NCI-H1436 treated with DMSO at 0.1 percent for 48 hours (cell line): ENCODE data around the gene ACOT9.
"Not testable (repeated sequence)": the region's sequence is repeated elsewhere in the genome, so short reads cannot be mapped to it uniquely, and the experiment has no call there.

ENCODE experiments used
- DNase-seq: peaks from one replicate; lab custom pipeline; 2025; lab: John Stamatoyannopoulos, UW

Gene ACOT9, protein sequence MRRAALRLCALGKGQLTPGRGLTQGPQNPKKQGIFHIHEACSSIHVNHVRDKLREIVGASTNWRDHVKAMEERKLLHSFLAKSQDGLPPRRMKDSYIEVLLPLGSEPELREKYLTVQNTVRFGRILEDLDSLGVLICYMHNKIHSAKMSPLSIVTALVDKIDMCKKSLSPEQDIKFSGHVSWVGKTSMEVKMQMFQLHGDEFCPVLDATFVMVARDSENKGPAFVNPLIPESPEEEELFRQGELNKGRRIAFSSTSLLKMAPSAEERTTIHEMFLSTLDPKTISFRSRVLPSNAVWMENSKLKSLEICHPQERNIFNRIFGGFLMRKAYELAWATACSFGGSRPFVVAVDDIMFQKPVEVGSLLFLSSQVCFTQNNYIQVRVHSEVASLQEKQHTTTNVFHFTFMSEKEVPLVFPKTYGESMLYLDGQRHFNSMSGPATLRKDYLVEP

GRCh38 chrX:23742697-23743622 lies at the start of gene ACOT9:
Gene ACOT9 (minus strand): TSS chrX:23743276. CDS start chrX:23743144, 132 bp downstream.
- no peak for DNase-seq

DNA sequence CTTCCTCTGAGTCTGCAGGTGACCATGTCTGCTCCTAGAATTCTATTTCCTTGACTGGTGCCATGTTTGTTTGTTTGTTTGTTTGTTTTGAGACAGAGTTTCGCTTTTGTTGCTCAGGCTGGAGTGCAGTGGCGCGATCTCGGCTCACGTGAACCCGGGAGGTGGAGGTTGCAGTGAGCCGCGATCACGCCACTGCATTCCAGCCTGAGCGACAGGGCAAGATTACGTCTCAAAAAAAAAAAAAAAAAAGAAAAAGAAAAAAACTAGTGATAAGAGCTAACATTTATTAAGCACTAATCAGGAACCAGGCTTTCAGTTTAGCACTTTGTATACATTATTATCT lies 47.0 kb upstream of the ACOT9 start:
- no peak for DNase-seq

DNA sequence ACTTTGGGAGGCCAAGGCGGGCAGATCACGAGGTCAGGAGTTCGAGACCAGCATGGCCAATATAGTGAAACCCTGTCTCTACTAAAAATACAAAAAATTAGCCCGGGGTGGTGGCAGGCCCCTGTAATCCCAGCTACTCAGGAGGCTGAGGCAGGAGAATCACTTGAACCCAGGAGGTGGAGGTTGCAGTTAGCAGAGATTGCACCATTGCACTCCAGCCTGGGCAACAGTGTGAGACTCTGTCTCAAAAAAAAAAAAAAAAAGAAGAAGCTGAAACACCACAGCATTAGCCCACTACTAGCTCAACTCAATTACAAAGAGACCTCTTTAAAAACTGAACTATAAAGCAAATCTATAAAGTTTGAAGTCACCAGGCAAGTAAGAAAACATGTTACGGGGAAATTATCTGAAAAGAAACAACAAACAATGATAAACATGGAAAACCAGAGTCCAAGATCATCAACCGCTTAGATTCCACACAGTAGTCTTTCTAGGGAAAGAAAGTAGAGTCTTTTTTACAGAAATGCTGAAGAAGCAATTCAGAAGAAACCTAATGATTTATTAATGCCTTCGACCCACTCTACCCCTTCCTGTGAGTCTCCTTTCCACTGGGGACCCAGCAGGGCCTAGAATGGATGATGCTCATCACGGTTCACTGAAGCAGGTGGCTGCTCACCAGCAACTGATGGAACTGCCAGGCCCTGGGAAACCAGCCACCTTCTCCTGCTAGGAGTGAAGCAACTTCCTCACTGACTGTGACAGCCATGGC lies 46.5 kb upstream of the ACOT9 start:
- DNase-seq = no peak

DNA sequence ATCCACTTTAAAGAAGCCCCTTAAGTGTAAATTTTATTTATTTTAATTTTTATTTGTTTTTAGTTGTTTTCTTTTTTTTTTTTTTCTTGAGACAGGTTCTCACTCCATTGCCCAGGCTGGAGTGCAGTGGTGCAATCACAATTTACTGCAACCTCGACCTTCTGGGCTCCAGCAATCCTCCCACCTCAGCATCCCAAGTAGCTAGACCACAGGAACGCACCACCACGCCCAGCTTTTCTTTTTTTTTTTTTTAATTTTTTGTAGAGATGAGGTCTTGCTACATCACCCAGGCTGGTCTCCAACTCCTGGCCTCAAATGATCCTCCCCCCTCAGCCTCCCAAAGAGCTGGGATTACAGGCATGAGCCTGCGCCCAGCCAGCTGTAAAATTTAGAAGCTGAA lies 45.9 kb upstream of the ACOT9 start:
- DNase-seq = no peak

DNA sequence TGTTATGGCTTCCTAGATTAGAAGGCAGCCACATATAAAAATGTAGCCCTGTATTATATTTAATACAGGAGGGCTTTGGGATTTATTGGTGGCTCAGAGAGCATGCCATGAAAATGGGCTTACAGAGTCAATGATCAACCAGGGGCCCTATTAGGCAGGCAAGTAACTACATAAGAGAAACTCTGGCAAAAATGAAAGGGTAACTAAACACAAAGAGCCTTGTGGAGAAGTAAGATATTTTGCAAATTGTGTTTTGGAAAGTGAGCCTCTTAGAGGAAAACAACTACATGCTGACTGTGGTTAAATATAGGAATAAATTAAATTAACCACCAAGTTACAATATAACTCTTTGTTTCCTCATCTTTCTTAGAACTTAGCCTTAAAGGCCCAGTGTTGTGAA lies 45.4 kb upstream of the ACOT9 start:
- no peak for DNase-seq

DNA sequence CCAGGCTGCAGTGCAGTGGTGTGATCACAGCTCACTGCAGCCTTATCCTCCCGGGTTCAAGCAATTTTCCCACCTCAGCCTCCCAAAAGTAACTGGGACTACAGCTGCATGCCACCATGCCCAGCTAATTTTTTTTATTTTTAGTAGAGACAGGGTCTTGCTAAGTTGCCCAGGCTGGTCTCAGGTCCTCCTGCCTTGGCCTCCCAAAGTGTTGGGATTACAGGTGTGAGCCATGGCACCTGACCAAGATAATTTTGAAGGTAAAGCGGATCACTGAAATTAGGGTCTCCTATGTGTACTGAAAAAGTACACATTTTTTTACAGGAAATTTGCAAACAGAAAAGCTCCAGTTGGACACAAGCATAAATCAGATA lies 44.7 kb upstream of the ACOT9 start:
- DNase-seq = no peak

DNA sequence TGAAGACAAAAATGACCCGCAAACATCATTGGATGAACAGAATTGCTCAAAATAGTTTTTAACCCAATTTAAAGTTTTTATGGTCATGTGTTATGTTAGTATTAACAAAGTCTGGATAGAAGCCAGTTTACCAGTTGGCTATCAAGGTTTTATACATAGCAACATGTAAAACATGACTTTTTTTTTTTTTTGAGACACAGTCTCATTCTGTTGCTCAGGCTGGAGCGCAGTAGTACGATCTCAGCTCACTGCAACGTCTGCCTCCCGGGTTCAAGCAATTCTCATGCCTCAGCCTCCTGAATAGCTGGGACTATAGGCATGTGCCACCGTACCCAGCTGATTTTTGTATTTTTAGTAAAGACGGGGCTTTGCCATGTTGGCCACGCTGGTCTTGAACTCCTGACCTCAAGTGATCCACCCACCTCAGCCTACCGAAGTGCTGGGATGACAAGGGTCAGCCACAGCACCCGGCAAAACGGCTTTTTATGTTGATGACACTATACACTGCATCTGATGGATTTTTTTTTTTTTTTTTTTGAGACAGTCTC lies 43.3 kb upstream of the ACOT9 start:
- DNase-seq = no peak

- DNase-seq = no peak
Measured at GRCh38 chrX:23785580-23785979, 42.5 kb upstream of the ACOT9 start.

DNA sequence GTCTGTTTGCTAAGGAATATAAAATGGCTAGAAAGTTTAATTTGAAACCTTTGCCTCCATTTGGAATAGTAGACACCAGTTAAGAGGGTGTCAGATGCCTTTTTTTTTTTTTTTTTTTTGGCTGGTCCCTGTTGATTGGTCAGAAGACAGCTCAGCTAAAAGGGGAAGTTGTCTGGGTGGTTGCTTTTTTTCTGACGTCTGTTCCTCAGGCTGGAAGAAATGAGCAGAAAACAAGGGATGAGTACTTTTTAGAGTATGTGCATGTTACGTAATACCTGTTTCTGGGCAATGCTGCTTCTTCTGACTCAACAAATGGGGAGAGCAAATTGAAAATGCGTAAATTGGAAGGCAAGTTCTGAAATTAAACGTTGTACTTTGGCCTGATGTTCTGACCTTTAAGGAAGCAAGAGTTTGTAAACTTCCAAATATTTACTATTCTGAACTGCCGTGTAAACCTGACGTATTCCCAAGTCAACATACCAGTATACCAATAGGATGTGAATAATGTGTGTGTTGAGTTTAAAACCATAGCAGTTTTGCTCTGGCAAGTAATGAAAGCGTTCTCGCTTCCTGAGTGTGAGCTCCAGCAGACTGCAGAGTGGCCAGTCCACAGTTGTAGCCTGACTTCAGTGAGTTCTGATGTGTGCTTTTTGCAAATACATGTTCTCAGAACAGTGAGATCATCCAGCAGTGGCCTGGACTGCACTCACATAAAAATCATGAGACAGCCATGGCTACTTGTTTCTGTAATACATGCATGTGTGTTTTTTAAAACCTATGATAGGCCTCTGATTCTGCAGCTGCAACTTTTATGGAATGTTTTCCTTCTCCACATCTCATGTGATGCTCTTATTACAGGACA lies 41.6 kb upstream of the ACOT9 start:
- DNase-seq = no peak

DNA sequence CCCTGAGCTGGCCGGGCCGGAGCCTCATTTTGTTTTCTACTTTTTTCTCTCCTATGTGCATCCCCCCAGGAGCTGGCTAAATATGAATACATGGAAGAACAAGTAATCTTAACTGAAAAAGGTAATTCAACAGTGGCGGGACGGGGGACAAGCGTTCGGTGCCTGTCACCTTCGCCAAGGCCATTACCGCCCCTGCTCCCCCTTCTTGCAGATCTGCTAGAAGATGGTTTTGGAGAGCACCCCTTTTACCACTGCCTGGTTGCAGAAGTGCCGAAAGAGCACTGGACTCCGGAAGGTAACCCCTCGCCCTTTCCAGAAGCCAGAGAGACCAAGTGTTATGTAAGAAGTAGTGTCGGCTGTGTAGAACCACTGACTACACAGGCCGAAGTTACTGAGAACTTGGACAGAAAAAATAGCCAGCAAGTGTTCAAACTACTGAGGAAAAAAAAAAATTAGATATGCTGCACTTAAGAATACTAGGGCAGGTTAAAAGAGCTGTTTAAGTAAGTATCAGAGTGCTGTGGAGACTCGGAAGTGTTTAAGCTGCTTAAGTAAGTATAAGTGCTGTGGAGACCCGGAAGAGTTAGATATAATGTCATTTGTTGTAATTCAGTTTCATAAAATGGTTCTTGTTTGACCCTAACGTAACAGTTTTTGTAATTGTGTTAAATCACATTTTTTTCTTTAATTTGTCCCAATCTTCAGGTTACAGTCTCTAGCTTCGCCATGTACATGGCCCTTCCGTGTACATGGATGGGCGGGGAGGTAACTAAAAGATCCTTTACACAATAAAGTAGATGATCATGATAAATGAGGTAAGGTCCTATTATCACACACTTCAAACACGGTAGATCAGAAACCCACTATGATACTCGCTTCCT lies 40.8 kb upstream of the ACOT9 start:
- no peak for DNase-seq

- peak; percentile 62 for DNase-seq
Measured at GRCh38 chrX:23782863-23783588, 40.0 kb upstream of the ACOT9 start, which contains the start of gene SAT1. Gene SAT1 (plus strand): TSS chrX:23783173. CDS start chrX:23783352, 179 bp downstream.

DNA sequence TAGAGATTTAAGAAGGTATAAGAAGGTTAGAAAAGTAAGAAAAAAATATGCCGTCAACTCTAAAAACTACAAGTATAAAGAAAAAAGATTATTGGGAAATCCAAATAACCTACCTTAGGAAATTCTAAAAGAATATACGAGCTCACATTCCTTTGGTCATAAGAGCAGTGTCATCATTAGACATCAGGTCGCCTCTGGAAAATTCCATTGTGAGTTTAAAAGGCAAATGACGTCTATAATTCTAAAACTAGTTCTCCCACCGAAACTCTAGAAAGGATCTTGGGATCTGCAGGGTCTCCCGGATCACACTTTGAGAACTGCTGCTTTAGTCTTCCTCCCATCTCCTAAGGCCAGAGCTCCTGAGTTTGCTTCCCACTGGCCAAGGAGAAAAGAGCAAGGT lies 39.4 kb upstream of the ACOT9 start:
- DNase-seq = no peak

DNA sequence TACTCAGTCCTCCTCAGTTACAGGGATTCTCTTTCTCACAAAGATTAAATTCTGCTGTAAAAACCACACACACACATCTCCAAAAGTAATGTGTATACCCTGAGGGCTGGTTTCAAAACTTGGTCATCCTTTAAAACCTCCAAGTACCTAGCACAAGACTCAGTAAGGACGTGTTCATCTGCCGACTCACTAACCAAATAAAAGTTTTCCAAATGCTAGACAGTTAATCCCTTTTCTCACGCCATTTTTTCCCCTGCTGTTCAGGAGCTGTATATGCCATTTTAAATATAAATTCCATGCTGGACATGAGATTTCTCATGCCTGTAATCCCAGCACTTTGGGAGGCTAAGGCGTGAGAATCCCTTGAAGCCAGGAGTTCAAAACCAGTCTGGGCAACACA lies 35.9 kb upstream of the ACOT9 start:
- DNase-seq = no peak

DNA sequence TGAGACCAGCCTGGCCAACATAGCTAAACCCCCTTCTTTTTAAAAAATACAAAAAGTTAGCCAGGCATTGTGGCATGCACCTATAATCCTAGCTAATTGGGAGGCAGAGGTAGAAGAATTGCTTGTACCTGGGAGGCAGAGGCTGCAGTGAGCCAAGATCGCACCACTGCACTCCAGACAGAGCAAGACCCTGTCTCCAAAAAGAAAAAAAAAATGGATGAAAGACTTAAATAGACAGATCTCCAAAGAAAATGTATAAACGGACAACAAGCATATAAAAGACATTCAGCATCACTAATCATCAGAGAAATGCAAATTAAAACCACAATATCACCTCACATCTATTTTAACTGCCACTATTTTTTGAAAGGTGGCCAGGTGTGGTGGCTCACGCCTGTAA lies 33.3 kb upstream of the ACOT9 start:
- DNase-seq = no peak

DNA sequence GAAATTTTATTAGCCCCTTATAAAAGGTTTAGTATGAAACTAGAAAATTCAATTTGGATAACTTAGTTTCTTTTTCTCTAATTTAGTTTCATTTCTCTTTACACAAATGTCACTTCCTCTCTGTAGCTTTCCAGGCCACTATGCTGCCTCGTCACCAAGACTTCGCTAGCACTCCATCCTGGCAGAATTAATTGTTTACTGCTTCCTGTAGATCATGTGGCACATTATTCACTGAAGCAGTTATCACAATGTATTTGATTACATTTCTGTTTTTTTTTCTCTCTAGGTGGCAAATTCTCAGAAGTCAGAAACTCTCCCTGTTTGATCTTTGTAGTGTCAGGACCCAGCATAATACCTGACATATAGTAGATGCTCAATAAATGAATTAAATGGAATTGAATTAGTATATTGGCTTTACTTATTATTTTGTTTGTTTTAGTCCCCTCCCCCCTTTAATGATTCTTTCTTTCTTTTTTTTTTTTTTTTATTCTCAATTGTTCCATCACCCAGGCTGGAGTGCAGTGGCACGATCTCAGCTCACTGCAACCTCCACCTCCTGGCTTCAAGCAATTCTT lies 30.6 kb upstream of the ACOT9 start:
- DNase-seq = no peak

GRCh38 chrX:23771086-23771485 lies 28.0 kb upstream of the ACOT9 start:
- DNase-seq = not testable (repeated sequence)

- no peak for DNase-seq
Measured at GRCh38 chrX:23770142-23770541, 27.1 kb upstream of the ACOT9 start.

DNA sequence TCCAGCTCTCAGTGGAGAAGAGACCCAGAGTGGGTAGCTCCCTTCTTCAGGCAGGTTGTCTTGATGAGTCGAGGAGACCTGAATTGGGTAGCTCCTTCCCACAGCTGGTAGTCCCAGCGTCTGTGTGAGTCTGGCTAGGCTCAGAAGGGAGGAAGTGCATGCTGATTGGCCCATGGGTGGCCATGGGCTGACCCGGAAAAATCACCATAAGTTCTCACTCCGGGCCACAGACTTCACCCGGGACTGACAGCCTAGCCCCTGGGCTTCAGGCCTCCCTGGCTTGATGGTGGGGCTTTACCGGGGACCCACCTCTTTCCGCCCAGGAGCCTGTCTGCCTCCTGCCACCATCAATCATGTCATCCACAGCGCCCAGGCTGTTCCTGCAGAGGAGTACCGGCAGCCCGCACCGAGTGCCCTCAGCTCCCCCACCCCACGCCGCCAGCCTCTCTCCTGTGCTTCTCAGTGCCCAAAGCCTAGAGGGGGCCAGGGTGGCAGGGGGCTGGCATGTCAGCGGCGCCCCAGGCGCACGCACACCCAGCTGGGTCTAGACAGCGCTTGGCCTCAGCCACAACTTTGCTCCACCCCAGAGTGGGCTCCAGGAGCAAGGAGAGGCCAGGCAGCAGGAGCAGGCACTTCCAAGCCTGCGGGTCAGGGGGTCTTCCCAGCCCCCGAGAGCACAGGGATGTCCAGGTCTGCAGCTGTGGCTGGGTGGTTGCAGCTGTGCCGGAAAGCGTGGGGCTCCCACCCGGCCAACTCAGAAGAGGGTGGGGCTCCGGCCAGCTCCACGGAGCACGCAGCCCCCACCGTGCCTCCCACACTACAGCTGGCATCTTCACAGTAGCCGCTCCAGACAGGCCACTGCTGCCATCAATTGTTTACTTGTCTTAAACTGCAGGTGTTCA lies 23.8 kb upstream of the ACOT9 start:
- no peak for DNase-seq
